Testis (tissue), 2 donors: Measurements from ENCODE around the gene CLCN6.

Source experiments
- POLR2A ChIP-seq: fragments of 450-650 bp; IDR thresholded peaks from one replicate; pipeline ENCODE4 v1.6.1; 2017; ENCODE audit warnings: antibody characterized with exemption, mild to moderate bottlenecking, moderate library complexity
- TF ChIP-seq, protein P1 (sequence below), 3 experiments: fragments of 450-650 bp in 2 of 3; fragments of 200-600 bp in 1 of 3; sonication (generic) in 1 of 3; IDR thresholded peaks; one replicate each; pipeline ENCODE4 v1.5.1; 2016 to 2019; ENCODE audit warnings: antibody characterized with exemption in 3 of 3, mild to moderate bottlenecking in 2 of 3, moderate library complexity in 1 of 3

DNA sequence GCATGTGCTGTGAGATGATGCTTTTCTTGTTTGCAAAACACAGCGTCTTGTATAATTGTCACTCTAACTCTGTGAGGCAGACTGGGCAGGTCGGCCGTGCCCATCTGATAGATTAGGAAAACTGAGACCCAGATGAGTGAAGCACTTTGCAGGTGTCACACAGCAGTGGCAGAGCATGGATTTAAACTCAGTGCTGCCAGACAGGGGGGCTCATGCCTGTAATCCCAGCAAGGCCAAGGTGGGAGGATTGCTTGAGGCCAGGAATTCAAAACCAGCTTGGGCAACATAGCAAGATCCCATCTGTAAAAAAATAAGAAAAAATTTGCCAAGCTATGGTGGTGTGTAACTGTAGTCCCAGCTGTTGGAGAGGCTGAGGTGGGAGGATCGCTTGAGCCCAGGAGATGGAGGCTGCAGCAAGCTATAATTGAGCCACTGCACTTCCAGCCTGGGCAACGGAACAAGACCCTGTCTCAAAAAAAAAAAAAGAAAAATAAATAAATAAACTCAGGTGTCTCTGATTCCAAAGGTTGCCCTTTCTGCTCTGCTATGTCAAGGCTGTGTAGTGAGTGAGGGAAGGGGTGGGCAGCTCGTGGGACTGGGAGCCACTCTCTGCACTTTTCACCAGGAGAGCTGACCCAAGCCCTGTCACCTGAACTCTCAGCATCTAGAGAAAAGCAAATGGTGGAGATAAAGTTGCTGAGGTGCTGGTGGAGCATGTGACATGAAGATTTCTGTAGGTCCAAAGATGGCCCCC, 85.6 kb downstream of the CLCN6 start:
- TF ChIP-seq, protein P1, sequence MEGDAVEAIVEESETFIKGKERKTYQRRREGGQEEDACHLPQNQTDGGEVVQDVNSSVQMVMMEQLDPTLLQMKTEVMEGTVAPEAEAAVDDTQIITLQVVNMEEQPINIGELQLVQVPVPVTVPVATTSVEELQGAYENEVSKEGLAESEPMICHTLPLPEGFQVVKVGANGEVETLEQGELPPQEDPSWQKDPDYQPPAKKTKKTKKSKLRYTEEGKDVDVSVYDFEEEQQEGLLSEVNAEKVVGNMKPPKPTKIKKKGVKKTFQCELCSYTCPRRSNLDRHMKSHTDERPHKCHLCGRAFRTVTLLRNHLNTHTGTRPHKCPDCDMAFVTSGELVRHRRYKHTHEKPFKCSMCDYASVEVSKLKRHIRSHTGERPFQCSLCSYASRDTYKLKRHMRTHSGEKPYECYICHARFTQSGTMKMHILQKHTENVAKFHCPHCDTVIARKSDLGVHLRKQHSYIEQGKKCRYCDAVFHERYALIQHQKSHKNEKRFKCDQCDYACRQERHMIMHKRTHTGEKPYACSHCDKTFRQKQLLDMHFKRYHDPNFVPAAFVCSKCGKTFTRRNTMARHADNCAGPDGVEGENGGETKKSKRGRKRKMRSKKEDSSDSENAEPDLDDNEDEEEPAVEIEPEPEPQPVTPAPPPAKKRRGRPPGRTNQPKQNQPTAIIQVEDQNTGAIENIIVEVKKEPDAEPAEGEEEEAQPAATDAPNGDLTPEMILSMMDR (IDR thresholded peaks at IDR 0.05), result no peak
- TF ChIP-seq POLR2A, result no peak
